Endothelial cell of umbilical vein (primary cell): Measurements from ENCODE around the gene CAPN2. TPM values are rescaled to one million over a fixed set of nuclear protein-coding genes. Genes with fewer than 3 reads are reported as not detected.

ENCODE experiments used
- BruUV-seq: library from RNA; stranded (reverse); fragments of 400-500 nt; replicated peaks from 2 replicates; lab custom pipeline; 2021; lab: Mats Ljungman, UMichigan
- CTCF ChIA-PET: fragments of 300-600, 350-600 bp; sonication (Branson Sonifier 250); formaldehyde crosslinking; loops from one replicate; lab custom pipeline; 2021; ENCODE audit warnings: antibody characterized with exemption, inconsistent platforms; lab: Charles Lee
- POLR2A ChIA-PET: fragments of 300-600, 350-600 bp; sonication (Branson Sonifier 250); formaldehyde crosslinking; loops from one replicate; lab custom pipeline; 2021; ENCODE audit warnings: antibody characterized with exemption, inconsistent platforms; lab: Charles Lee
- DNase-seq: peaks from one replicate; pipeline ENCODE4 v3.0.0-alpha.2; 2011; ENCODE audit warnings: low read depth, low spot score
- FAIRE-seq: peaks from 2 replicates; lab custom pipeline; 2011; peaks lifted over from hg19 to GRCh38; lab: Jason Lieb, UNC
- H2AFZ ChIP-seq: 2 replicates; pipeline ENCODE4 v1.6.0; 2012; ENCODE audit warnings: low read depth, low read length, control low read depth, inconsistent platforms
- H3K27ac ChIP-seq: 2 replicates; pipeline ENCODE4 v1.5.1; 2011; ENCODE audit warnings: low read depth, mild to moderate bottlenecking, control low read depth, low read length, moderate library complexity; ENCODE audit not compliant: insufficient read depth
- H3K27me3 ChIP-seq, 2 experiments: 2 replicates each; pipeline versions ENCODE4 v1.6.0 to v1.6.1; 2011; ENCODE audit warnings: low read length in 2 of 2, mixed read lengths in 1 of 2; ENCODE audit not compliant: control insufficient read depth in 2 of 2, insufficient read depth in 2 of 2
- H3K36me3 ChIP-seq, 2 experiments: 2 replicates in 1 of 2; 3 replicates in 1 of 2; pipeline ENCODE4 v1.5.1; 2011; ENCODE audit warnings: low read length in 2 of 2, mild to moderate bottlenecking in 1 of 2, moderate library complexity in 1 of 2; ENCODE audit not compliant: control insufficient read depth in 2 of 2, insufficient read depth in 2 of 2; ENCODE audit errors: extremely low read depth in 1 of 2
- H3K4me1 ChIP-seq: 3 replicates; pipeline ENCODE4 v1.5.1; 2011; ENCODE audit warnings: mild to moderate bottlenecking, low read length; ENCODE audit not compliant: control insufficient read depth, insufficient read depth; ENCODE audit errors: extremely low read depth
- H3K4me2 ChIP-seq: 2 replicates; pipeline ENCODE4 v1.6.1; 2011; ENCODE audit warnings: low read length, control low read depth, mixed read lengths; ENCODE audit not compliant: insufficient read depth
- H3K4me3 ChIP-seq, 3 experiments: fragments of 200-600 bp in 1 of 3; sonication (generic), shearing (Covaris generic) in 1 of 3; replicated peaks in 1 of 3; 2 replicates each; pipeline ENCODE4 v1.5.1; 2011 to 2016; ENCODE audit warnings: control low read depth in 3 of 3, low read length in 3 of 3, mild to moderate bottlenecking in 2 of 3, inconsistent platforms in 1 of 3, low read depth in 1 of 3, moderate library complexity in 1 of 3; ENCODE audit not compliant: insufficient read depth in 1 of 3
- H3K79me2 ChIP-seq: 2 replicates; pipeline ENCODE4 v1.6.0; 2012; ENCODE audit warnings: low read length, inconsistent platforms; ENCODE audit not compliant: control insufficient read depth, insufficient read depth
- H3K9ac ChIP-seq: replicated peaks from 2 replicates; pipeline ENCODE3; 2011; ENCODE audit warnings: low read length, control low read depth; ENCODE audit not compliant: insufficient read depth; ENCODE audit errors: extremely low read depth
- H3K9me1 ChIP-seq: replicated peaks from 3 replicates; pipeline ENCODE4 v1.6.0; 2011; ENCODE audit warnings: mild to moderate bottlenecking, low read length; ENCODE audit not compliant: control insufficient read depth, insufficient read depth; ENCODE audit errors: extremely low read depth
- H3K9me3 ChIP-seq: replicated peaks from 2 replicates; pipeline ENCODE4 v1.5.1; 2012; ENCODE audit warnings: low read length, inconsistent platforms; ENCODE audit not compliant: control insufficient read depth, insufficient read depth
- H4K20me1 ChIP-seq: replicated peaks from 2 replicates; pipeline ENCODE3; 2011; ENCODE audit warnings: mild to moderate bottlenecking, low read length; ENCODE audit not compliant: control insufficient read depth, insufficient read depth; ENCODE audit errors: extremely low read depth
- EZH2 ChIP-seq: IDR thresholded peaks from 2 replicates; pipeline ENCODE4 v1.6.1; 2012; ENCODE audit warnings: borderline replicate concordance, low read depth, mild to moderate bottlenecking, moderate library complexity, low read length, inconsistent platforms; ENCODE audit not compliant: severe bottlenecking
- FOS ChIP-seq: IDR thresholded peaks from 2 replicates; pipeline ENCODE4 v1.6.1; 2011; ENCODE audit warnings: mild to moderate bottlenecking, low read length, moderate library complexity, borderline replicate concordance; ENCODE audit not compliant: insufficient read depth
- GATA2 ChIP-seq: IDR thresholded peaks from 2 replicates; pipeline ENCODE4 v1.7.0; 2011; ENCODE audit warnings: low read depth, mild to moderate bottlenecking, moderate library complexity, mixed read lengths, low read length; ENCODE audit not compliant: insufficient read length, insufficient read depth
- JUN ChIP-seq: IDR thresholded peaks from 2 replicates; pipeline ENCODE4 v1.6.1; 2011; ENCODE audit warnings: borderline replicate concordance, low read depth; ENCODE audit not compliant: insufficient read length, insufficient read depth
- MAX ChIP-seq: IDR thresholded peaks from 2 replicates; pipeline ENCODE4 v1.6.1; 2011; ENCODE audit not compliant: insufficient read depth, insufficient read length
- MYC ChIP-seq: IDR thresholded peaks from one replicate; pipeline ENCODE4 v1.6.1; 2011; ENCODE audit warnings: mild to moderate bottlenecking, low read depth, low read length
- POLR2A ChIP-seq: IDR thresholded peaks from 2 replicates; pipeline ENCODE4 v1.6.1; 2012; ENCODE audit warnings: low read depth, mild to moderate bottlenecking, control low read depth, low read length
- POLR2AphosphoS5 ChIP-seq: IDR thresholded peaks from 2 replicates; pipeline ENCODE4 v1.6.1; 2012; ENCODE audit warnings: low read depth, mild to moderate bottlenecking, control low read depth, low read length, moderate library complexity; ENCODE audit not compliant: insufficient read depth
- dilution Hi-C: fragments of 300-500 bp; cut with MboI; formaldehyde crosslinking; loops from one replicate; pipeline ENCODE4 v1.15.0; 2019; ENCODE audit warnings: low sequenced_read_pairs; ENCODE audit not compliant: extremely low pct_ligation_motif_present
- intact Hi-C: fragments of 100-400 bp; cut with micrococcal nuclease; formaldehyde crosslinking; loops from one replicate; pipeline ENCODE4 v1.10.0; 2022
- polyA plus RNA-seq, 4 experiments: library from polyadenylated mRNA; depleted of rRNA in 3 of 4; stranded (reverse) in 3 of 4; unstranded in 1 of 4; fragments of >200 nt; gene quantifications; 2 replicates each; pipeline versions ENCODE4 v1.2.1 to v1.2.3, GENCODE V29; 2011 to 2012; ENCODE audit warnings: missing spikeins in 1 of 4
- total RNA-seq: library from RNA; stranded (reverse); gene quantifications from 2 replicates; pipeline ENCODE4 v1.2.3, GENCODE V29; 2021
- TF ChIP-seq, protein P1 (sequence below), 2 donors: IDR thresholded peaks; 1 replicate in 1 of 2; 2 replicates in 1 of 2; pipeline ENCODE4 v1.5.1; 2011; ENCODE audit warnings: low read length in 2 of 2, mild to moderate bottlenecking in 2 of 2, moderate library complexity in 2 of 2, control low read depth in 1 of 2, inconsistent platforms in 1 of 2, low read depth in 1 of 2; ENCODE audit not compliant: insufficient read depth in 1 of 2; ENCODE audit errors: extremely low read depth in 1 of 2

CAPN2 gene
- total and polyA plus RNA-seq, 2 donors (not counting 3 experiments of a cell fraction or from before 2014, with no cell fraction given) = 110 to 420 TPM

DNA sequence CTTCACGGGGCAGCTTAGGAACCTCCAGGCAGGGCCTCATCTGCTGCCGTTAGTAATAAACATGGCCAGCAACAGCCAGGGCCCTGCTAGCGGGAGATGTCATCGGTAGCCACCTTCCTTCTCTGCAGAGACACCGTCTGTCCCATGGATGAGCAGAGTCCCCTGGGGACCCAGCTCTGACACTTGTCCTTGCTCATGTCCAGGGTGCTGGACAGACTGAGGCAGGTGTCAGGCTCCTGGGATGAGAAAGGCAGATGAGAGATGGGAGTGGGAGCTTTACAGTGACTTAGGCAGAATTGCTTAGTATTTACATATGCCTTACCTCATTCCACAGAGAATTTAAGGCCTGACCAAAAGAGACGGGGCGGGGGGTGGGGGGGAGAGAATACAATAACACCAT lies 25.0 kb downstream of the CAPN2 start:
- H3K79me2 ChIP-seq = peaks cover 78% of the 10 kb centered on the region
- H3K36me3 ChIP-seq = peaks cover 7 to 9% of the 10 kb centered on the region in 2 experiments
- intact Hi-C loops = no loop called here
- DNase-seq (no peak), FAIRE-seq (peak; percentile 38)
- TF ChIP-seq POLR2AphosphoS5 (no peak), FOS (no peak), MYC (no peak), MAX (no peak), GATA2 (no peak), POLR2A (no peak), EZH2 (no peak), JUN (no peak)
- TF ChIP-seq, protein P1, sequence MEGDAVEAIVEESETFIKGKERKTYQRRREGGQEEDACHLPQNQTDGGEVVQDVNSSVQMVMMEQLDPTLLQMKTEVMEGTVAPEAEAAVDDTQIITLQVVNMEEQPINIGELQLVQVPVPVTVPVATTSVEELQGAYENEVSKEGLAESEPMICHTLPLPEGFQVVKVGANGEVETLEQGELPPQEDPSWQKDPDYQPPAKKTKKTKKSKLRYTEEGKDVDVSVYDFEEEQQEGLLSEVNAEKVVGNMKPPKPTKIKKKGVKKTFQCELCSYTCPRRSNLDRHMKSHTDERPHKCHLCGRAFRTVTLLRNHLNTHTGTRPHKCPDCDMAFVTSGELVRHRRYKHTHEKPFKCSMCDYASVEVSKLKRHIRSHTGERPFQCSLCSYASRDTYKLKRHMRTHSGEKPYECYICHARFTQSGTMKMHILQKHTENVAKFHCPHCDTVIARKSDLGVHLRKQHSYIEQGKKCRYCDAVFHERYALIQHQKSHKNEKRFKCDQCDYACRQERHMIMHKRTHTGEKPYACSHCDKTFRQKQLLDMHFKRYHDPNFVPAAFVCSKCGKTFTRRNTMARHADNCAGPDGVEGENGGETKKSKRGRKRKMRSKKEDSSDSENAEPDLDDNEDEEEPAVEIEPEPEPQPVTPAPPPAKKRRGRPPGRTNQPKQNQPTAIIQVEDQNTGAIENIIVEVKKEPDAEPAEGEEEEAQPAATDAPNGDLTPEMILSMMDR (IDR thresholded peaks at IDR 0.05; ENCODE audit: extremely low read depth in 1 of 2, insufficient read depth in 1 of 2, low read depth in 1 of 2, low read length in 2 of 2) = no peak
- no peak overlapping the region for H3K9ac ChIP-seq
- H4K20me1 ChIP-seq = no peaks in the 10 kb centered on the region
- no peaks in the 10 kb centered on the region for H3K27me3 ChIP-seq
- ChIA-PET CTCF (interaction anchor here (0.9 kb wide), 1 partner anchor 7 kb away, joined by 4 read pairs; no protein-coding TSS in a partner anchor), POLR2A (no interaction called here)
- peak overlapping the region; percentile 48 for H3K27ac ChIP-seq
- BruUV-seq = no TSS peak
- dilution Hi-C loops = no loop called here
- no peak overlapping the region for H3K4me2 ChIP-seq
- H3K4me3 ChIP-seq = no peak overlapping the region
- H3K9me1 ChIP-seq = no peaks in the 10 kb centered on the region
- no peak overlapping the region for H2AFZ ChIP-seq
- peaks cover 52% of the 10 kb centered on the region for H3K4me1 ChIP-seq
- H3K9me3 ChIP-seq = no peaks in the 10 kb centered on the region
